Sigmoid colon (tissue), 7 donors: ENCODE results near the gene MYH11. TPM values are rescaled to one million over a fixed set of nuclear protein-coding genes. Genes with fewer than 3 reads are reported as not detected.
"Not testable (repeated sequence)": the region's sequence is repeated elsewhere in the genome, so short reads cannot be mapped to it uniquely, and the experiment has no call there.

Experiments used
- DNase-seq: peaks from one replicate; pipeline ENCODE4 v3.0.0-alpha.2; 2019
- H3K27ac ChIP-seq, 4 donors: fragments of 200-600 bp; sonication (generic); one replicate each; pipeline ENCODE4 v1.5.1; 2016 to 2019; ENCODE audit warnings: mild to moderate bottlenecking in 1 of 4
- H3K27me3 ChIP-seq, 3 donors: fragments of 200-600 bp; sonication (generic); one replicate each; pipeline ENCODE4 v1.5.1; 2019; ENCODE audit warnings: mild to moderate bottlenecking in 1 of 3
- H3K36me3 ChIP-seq, 4 donors: fragments of 200-600 bp; sonication (generic); one replicate each; pipeline ENCODE4 v1.5.1; 2016 to 2019
- H3K4me1 ChIP-seq, 4 donors: fragments of 200-600 bp; sonication (generic); one replicate each; pipeline ENCODE4 v1.5.1; 2017 to 2019
- H3K4me3 ChIP-seq, 4 donors: fragments of 200-600 bp; sonication (generic); one replicate each; pipeline ENCODE4 v1.5.1; 2017 to 2019; ENCODE audit warnings: mild to moderate bottlenecking in 2 of 4, moderate library complexity in 1 of 4
- H3K9me3 ChIP-seq, 4 donors: fragments of 200-600 bp in 3 of 4; sonication (generic) in 3 of 4; one replicate each; pipeline versions ENCODE4 v1.5.1 to v1.6.1; 2013 to 2019
- CTCF ChIP-seq, 4 experiments: fragments of 450-650 bp in 3 of 4; fragments of 200-600 bp in 1 of 4; IDR thresholded peaks; one replicate each; pipeline ENCODE4 v1.5.1; 2016 to 2019; ENCODE audit warnings: antibody characterized with exemption in 4 of 4, mild to moderate bottlenecking in 3 of 4, moderate library complexity in 2 of 4
- EP300 ChIP-seq, 4 donors: sonication (generic); formaldehyde crosslinking; IDR thresholded peaks; one replicate each; pipeline ENCODE4 v1.6.1; 2017; ENCODE audit warnings: antibody characterized with exemption in 4 of 4
- POLR2A ChIP-seq, 2 donors: fragments of 450-650 bp; IDR thresholded peaks; one replicate each; pipeline ENCODE4 v1.6.1; 2016; ENCODE audit warnings: antibody characterized with exemption in 2 of 2, mild to moderate bottlenecking in 2 of 2, moderate library complexity in 2 of 2
- POLR2AphosphoS5 ChIP-seq, 4 donors: sonication (generic); formaldehyde crosslinking; IDR thresholded peaks; one replicate each; pipeline ENCODE4 v1.6.1; 2017; ENCODE audit warnings: antibody characterized with exemption in 4 of 4
- WGBS, 2 donors: extraction: QIAGEN DNeasy Blood & Tissue Kit; methylation state at CpG; one replicate each; pipeline ENCODE4 v1.1.7; 2013; 5-methylcytosine and 5-hydroxymethylcytosine counted together
- intact Hi-C: fragments of 100-400 bp; cut with DNase I; formaldehyde crosslinking; loops from one replicate; pipeline ENCODE4 v1.15.1; 2023
- polyA plus RNA-seq, 3 donors: library from polyadenylated mRNA; stranded (reverse); fragments of 200-250 nt; gene quantifications; one replicate each; pipeline ENCODE4 v1.2.3, GENCODE V29; 2013
- total RNA-seq, 4 donors: library from RNA; depleted of rRNA; stranded (reverse); fragments of >200 nt; gene quantifications; one replicate each; pipeline ENCODE4 v1.1.0, GENCODE V29; 2016
- donor health status: healthy with polysubstance abuse.
- donor health status: Bipolar disorder and iron deficiency.
- donor health status: healthy.

The MYH11 gene
- total and polyA plus RNA-seq, 7 donors, result 5.1 to 11,818 (median 4,282) TPM

GRCh38 chr16:15665107-15665506 is 191.7 kb downstream of the MYH11 start:
- H3K4me3 ChIP-seq, result no peak overlapping the region
- peaks cover 19 to 56% (median 42%) of the 10 kb centered on the region in 4 donors for H3K36me3 ChIP-seq
- no peak overlapping the region for H3K27ac ChIP-seq
- no peaks in the 10 kb centered on the region for H3K9me3 ChIP-seq
- DNase-seq, result no peak
- no peaks in the 10 kb centered on the region for H3K27me3 ChIP-seq
- intact Hi-C loops, result no loop called here
- TF ChIP-seq POLR2AphosphoS5 (IDR thresholded peaks at IDR 0.05) (no peak), POLR2A (IDR thresholded peaks at IDR 0.05) (no peak), EP300 (IDR thresholded peaks at IDR 0.05) (no peak), CTCF (IDR thresholded peaks at IDR 0.05) (no peak)
- H3K4me1 ChIP-seq, result peaks cover 0 to 15% (median 6%) of the 10 kb centered on the region in 4 donors

GRCh38 chr16:15660203-15660601 is 196.6 kb downstream of the MYH11 start:
- Histone ChIP-seq H3K27me3 (no peaks in the 10 kb centered on the region), H3K4me1 (peaks cover 0 to 20% (median 7%) of the 10 kb centered on the region in 4 donors), H3K9me3 (no peaks in the 10 kb centered on the region), H3K4me3 (no peak overlapping the region), H3K27ac (peak overlapping the region; percentile 50 to 72 (median 56)), H3K36me3 (peaks cover 0 to 10% (median 8%) of the 10 kb centered on the region in 4 donors)
- 92 to 98% methylated on average over 5 of the region's 5 CpGs for WGBS, 2 donors
- intact Hi-C loops, result no loop called here
- TF ChIP-seq EP300 (IDR thresholded peaks at IDR 0.05) (no peak), CTCF (IDR thresholded peaks at IDR 0.05) (no peak), POLR2A (IDR thresholded peaks at IDR 0.05) (no peak), POLR2AphosphoS5 (IDR thresholded peaks at IDR 0.05) (no peak)
- DNase-seq, result peak; percentile 18

GRCh38 chr16:15658556-15658955 is 198.3 kb downstream of the MYH11 start:
- Histone ChIP-seq H3K4me3 (no peak overlapping the region), H3K27me3 (no peaks in the 10 kb centered on the region), H3K27ac (no peak overlapping the region), H3K4me1 (peaks cover 0 to 35% (median 14%) of the 10 kb centered on the region in 4 donors), H3K9me3 (no peaks in the 10 kb centered on the region), H3K36me3 (peaks cover 0 to 4% (median 0%) of the 10 kb centered on the region in 4 donors)
- TF ChIP-seq POLR2A (IDR thresholded peaks at IDR 0.05), result no peak
- TF ChIP-seq CTCF (IDR thresholded peaks at IDR 0.05), result no peak
- no peak for TF ChIP-seq EP300 (IDR thresholded peaks at IDR 0.05)
- TF ChIP-seq POLR2AphosphoS5 (IDR thresholded peaks at IDR 0.05), result no peak
- WGBS, 2 donors, result 90 to 94% methylated on average over 5 of the region's 5 CpGs
- peak; percentile 33 for DNase-seq
- intact Hi-C loops, result loop anchor here (1.0 kb wide), 1 partner anchor 8 kb away; no protein-coding TSS in a partner anchor

GRCh38 chr16:15658149-15658548 is 198.7 kb downstream of the MYH11 start:
- H3K4me1 ChIP-seq, result peaks cover 0 to 39% (median 18%) of the 10 kb centered on the region in 4 donors
- H3K27me3 ChIP-seq, result no peaks in the 10 kb centered on the region
- H3K27ac ChIP-seq, result no peak overlapping the region
- H3K4me3 ChIP-seq, result no peak overlapping the region
- 89 to 90% methylated on average over 6 of the region's 6 CpGs for WGBS, 2 donors
- peak; percentile 40 for DNase-seq
- no peak for TF ChIP-seq POLR2AphosphoS5 (IDR thresholded peaks at IDR 0.05)
- TF ChIP-seq POLR2A (IDR thresholded peaks at IDR 0.05), result no peak
- no peak for TF ChIP-seq CTCF (IDR thresholded peaks at IDR 0.05)
- TF ChIP-seq EP300 (IDR thresholded peaks at IDR 0.05), result no peak
- intact Hi-C loops, result loop anchor here (1.0 kb wide), 1 partner anchor 8 kb away; no protein-coding TSS in a partner anchor
- H3K9me3 ChIP-seq, result no peaks in the 10 kb centered on the region
- peaks cover 0 to 4% (median 0%) of the 10 kb centered on the region in 4 donors for H3K36me3 ChIP-seq

- H3K36me3 ChIP-seq, intact Hi-C loops, H3K9me3 ChIP-seq, H3K4me3 ChIP-seq, H3K27ac ChIP-seq, DNase-seq, H3K27me3 ChIP-seq: not testable (repeated sequence)
- WGBS, 2 donors, result 91 to 98% methylated on average over 3 of the region's 6 CpGs
- peaks cover 0 to 55% (median 39%) of the 10 kb centered on the region in 4 donors for H3K4me1 ChIP-seq
Measured at GRCh38 chr16:15655561-15655960, 201.3 kb downstream of the MYH11 start.
